GM19023 (cell line): Measurements from ENCODE around the gene PSMB10.
A peak's percentile ranks its signal among the peaks of the same experiment; 100 is the strongest.

Source experiments
- ATAC-seq: cut with Tn5 transposase; IDR thresholded peaks from one replicate; pipeline ENCODE4 v1.9.1; 2021; ENCODE audit warnings: mild to moderate bottlenecking, moderate library complexity; ENCODE audit not compliant: unreplicated experiment

The PSMB10 gene

GRCh38 chr16:67897231-67897630 is 39.4 kb downstream of the PSMB10 start:
- no peak for ATAC-seq

- ATAC-seq = no peak
Observed at GRCh38 chr16:67893743-67894399, 42.8 kb downstream of the PSMB10 start.

GRCh38 chr16:67892899-67893742 is 43.5 kb downstream of the PSMB10 start, which contains the start of gene PSKH1:
Gene PSKH1, plus strand, starts transcription at chr16:67893254. Its CDS starts 15,496 bp downstream, at chr16:67908750.
- peak; percentile 95 for ATAC-seq

GRCh38 chr16:67892375-67892774 is 44.3 kb downstream of the PSMB10 start:
- ATAC-seq = no peak

GRCh38 chr16:67888331-67888730 is 48.3 kb downstream of the PSMB10 start:
- ATAC-seq = no peak

GRCh38 chr16:67886387-67886786 is 50.3 kb downstream of the PSMB10 start:
- ATAC-seq = no peak

- no peak for ATAC-seq
Observed at GRCh38 chr16:67885976-67886375, 50.7 kb downstream of the PSMB10 start.

- no peak for ATAC-seq
Observed at GRCh38 chr16:67885545-67885944, 51.1 kb downstream of the PSMB10 start.

- no peak for ATAC-seq
Observed at GRCh38 chr16:67884684-67885083, 52.0 kb downstream of the PSMB10 start, which contains the start of gene NRN1L. Gene NRN1L, plus strand, starts transcription at chr16:67884885. Its CDS starts 19 bp downstream, at chr16:67884904.
